ENCODE results near the gene RAB11FIP3. TPM values are rescaled to one million over a fixed set of nuclear protein-coding genes. Genes with fewer than 3 reads are reported as not detected.

RAB11FIP3 gene
- total and polyA plus RNA-seq, 2 of the 13 experiments (the other 11 are each of a cell fraction or from before 2014, with no cell fraction given): 34.3 to 57.6 TPM

DNA sequence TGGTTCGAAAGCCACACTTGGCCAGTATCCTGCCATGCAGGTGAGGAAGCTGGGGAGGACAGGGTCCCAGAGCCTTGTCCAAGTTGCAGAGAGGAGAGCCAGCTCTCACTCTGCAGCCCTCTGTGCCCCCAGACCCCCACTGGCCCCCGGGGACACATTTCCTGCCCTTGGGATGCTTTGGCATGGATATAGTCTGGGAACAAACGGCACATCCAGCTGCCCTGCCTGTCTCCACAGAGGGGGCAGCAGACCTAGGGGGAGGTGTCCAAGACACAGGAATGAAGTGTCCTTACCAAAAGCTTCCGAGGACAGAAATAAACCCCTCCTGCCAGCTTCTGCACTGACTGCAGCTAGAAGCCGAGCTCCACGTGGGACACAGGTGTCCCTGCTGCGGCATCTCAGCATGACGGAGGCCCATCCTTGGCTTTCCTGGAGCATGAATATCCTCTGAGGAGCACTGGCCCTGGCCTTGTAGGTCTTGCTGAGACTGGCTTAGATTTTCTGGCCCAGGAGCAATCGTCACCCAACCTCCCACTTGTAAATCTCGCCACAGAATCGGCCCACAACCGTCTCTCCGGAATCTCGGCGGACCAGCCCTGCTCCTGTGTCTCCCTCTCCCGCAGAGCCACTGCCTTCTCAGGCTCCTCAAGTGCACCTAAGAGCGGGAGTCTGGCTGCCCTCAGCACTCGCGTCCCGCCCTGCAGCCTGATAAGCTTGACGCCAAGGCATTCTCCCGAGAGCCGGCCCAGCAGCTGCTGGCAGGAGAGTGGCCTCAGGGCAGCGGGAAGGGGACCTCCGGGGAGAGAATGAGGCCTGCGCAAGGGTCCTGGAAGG, 100.9 kb downstream of the RAB11FIP3 start (continued):
- TF ChIP-seq, protein P1, sequence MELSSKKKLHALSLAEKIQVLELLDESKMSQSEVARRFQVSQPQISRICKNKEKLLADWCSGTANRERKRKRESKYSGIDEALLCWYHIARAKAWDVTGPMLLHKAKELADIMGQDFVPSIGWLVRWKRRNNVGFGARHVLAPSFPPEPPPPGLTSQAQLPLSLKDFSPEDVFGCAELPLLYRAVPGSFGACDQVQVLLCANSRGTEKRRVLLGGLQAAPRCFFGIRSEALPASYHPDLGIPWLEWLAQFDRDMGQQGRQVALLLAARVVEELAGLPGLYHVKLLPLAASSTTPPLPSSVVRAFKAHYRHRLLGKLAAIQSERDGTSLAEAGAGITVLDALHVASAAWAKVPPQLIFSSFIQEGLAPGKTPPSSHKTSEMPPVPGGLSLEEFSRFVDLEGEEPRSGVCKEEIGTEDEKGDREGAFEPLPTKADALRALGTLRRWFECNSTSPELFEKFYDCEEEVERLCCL (CRISPR knock-in tag; IDR thresholded peaks at IDR 0.05; ENCODE audit: borderline replicate concordance): no peak
- peak; percentile 66 for TF ChIP-seq RBM22 (optimal IDR thresholded peaks at IDR 0.05; ENCODE audit: low read length)
- no peak for TF ChIP-seq ZNF44 (CRISPR knock-in tag; IDR thresholded peaks at IDR 0.05)
- TF ChIP-seq FOSL2 (CRISPR knock-in tag; IDR thresholded peaks at IDR 0.05): 0 out of 2 replicates have a peak, but pooled peaks have one; percentile 1
- TF ChIP-seq ZNF781 (CRISPR knock-in tag; IDR thresholded peaks at IDR 0.05; ENCODE audit: borderline replicate concordance, not compliant biosample characterization): peak; percentile 49

DNA sequence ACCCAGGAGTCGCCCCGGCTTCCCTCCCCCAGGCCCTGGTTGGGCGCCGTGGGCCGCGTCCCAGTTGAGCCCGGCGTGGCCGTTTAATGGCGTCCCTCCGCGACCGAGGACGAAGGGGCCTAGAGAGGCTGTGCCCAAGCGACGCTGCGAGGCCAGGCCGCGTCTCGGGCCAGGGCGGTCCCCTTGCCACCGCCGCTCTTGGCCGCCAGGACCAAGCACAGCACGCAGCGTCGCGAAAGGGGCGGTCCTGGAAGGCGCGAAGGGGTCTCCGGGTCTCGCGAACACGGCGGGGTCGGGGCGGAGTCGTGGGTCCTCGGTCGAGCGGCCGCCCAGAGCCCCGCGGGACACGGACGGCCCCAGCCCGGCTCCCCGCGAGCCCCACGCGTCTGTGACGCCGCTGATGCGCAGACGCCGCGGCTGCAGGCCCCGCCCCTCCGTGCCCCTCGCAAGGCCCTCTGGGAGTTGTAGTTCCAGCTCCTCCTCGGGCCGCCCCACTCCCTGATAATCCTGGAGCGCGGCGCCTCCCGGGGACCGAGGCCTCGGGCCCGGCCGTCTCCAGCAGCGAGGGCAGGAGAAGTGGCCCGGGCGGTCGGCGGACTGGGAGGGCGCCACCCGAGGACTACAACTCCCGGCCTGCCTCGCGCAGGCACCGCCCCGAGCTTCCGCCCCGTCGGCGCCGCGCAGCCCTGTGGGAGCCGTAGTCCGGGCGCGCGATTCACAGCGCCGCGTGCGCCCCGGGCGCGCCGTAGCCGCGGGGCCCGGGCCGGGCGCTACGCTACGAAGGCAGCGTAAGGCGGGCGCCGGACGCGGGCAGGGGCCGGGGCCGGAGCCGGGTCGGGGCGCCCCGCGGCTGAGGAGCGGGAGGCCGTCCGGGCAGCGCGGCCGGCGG, 101.8 kb downstream of the RAB11FIP3 start, which contains the start of gene CAPN15:
TSS of gene CAPN15 (plus strand) at position 698 of the 889 bp plus-strand sequence. CDS start 19,127 bp downstream, outside the sequence.
- in situ Hi-C loops (cut with HindIII; ENCODE audit: extremely low pct_ligation_motif_present, low pct_unique_long_range_greater_than_20kb) (no loop called here), intact Hi-C loops (cut with micrococcal nuclease; ENCODE audit: unreplicated experiment) (no loop called here)
- BruUV-seq (replicated peaks): no TSS peak
- no peaks in the 10 kb centered on the region for H3K9me3 ChIP-seq (ENCODE audit: low read length)
- H3K79me2 ChIP-seq (ENCODE audit: insufficient read depth, low read length): peaks cover 59% of the 10 kb centered on the region
- H3K9ac ChIP-seq (ENCODE audit: insufficient read depth, low read depth, low read length): peak within 1 kb of the TSS; percentile 98
- CTCF ChIA-PET (ENCODE audit: low intra/inter-chr PET ratio, low total read pairs): no interaction called here
- no peak within 1 kb of the TSS for H2AFZ ChIP-seq (ENCODE audit: low read length)
- H3K4me3 ChIP-seq (replicated peaks in 1 of 3; ENCODE audit: insufficient read depth in 1 of 3, low read depth in 2 of 3, low read length in 3 of 3): peak within 1 kb of the TSS; percentile 92 to 96 (median 96)
- H3K36me3 ChIP-seq (replicated peaks in 1 of 2; ENCODE audit: control insufficient read depth in 1 of 2, insufficient read depth in 2 of 2, low read length in 2 of 2): peaks cover 0 to 5% of the 10 kb centered on the region in 2 experiments; a peak in 1 of 5 replicates
- H3K4me2 ChIP-seq (ENCODE audit: low read depth, low read length): peak within 1 kb of the TSS; percentile 99
- DNase-seq (ENCODE audit: low spot score) (peak; percentile 76), ATAC-seq (peak; percentile 76), FAIRE-seq (no peak)
- no CpG with 5 or more reads among the region's 129 CpGs for WGBS (ENCODE audit: low lambda C conversion rate)
- POLR2A ChIA-PET: interaction anchor here (0.7 to 2.7 kb wide), 12 partner anchors 9 to 148 kb away, joined by 3 to 35 read pairs (median 6); partner anchors contain the start of gene PIGQ
- H3K4me1 ChIP-seq (ENCODE audit: insufficient read depth, low read length): peaks cover 52% of the 10 kb centered on the region
- H3K27me3 ChIP-seq (ENCODE audit: control insufficient read depth in 1 of 2, insufficient read depth in 2 of 2, low read length in 2 of 2): no peaks in the 10 kb centered on the region; a peak in 1 of 5 replicates
- H4K20me1 ChIP-seq (ENCODE audit: insufficient read depth, low read length): peaks cover 13% of the 10 kb centered on the region; the same call in 1 of the 2 replicates
- H3K27ac ChIP-seq (ENCODE audit: extremely low read length, insufficient read depth, low read length): peak within 1 kb of the TSS; percentile 72
- TF ChIP-seq KLF13 (CRISPR knock-in tag; IDR thresholded peaks at IDR 0.05) (no peak), FOXK2 (IDR thresholded peaks at IDR 0.05) (no peak), RAD21 (CRISPR knock-in tag; IDR thresholded peaks at IDR 0.05) (peak; percentile 53), SKI (IDR thresholded peaks at IDR 0.05; ENCODE audit: partially characterized antibody) (peak; percentile 94), ZNF484 (CRISPR knock-in tag; IDR thresholded peaks at IDR 0.05; ENCODE audit: borderline replicate concordance, low read depth) (no peak), ZNF501 (CRISPR knock-in tag; IDR thresholded peaks at IDR 0.05) (peak; percentile 39; the same call in 1 of the 2 replicates), GABPA (IDR thresholded peaks at IDR 0.05; ENCODE audit: low read depth, low read length) (peak; percentile 82), GABPA (CRISPR knock-in tag; IDR thresholded peaks at IDR 0.05; ENCODE audit: low read depth) (peak; percentile 76), CENPX (CRISPR knock-in tag; IDR thresholded peaks at IDR 0.05) (no peak), IKZF1 (IDR thresholded peaks at IDR 0.05) (no peak), PAWR (CRISPR knock-in tag; IDR thresholded peaks at IDR 0.05; ENCODE audit: borderline replicate concordance) (no peak)
- TF ChIP-seq, protein P2, sequence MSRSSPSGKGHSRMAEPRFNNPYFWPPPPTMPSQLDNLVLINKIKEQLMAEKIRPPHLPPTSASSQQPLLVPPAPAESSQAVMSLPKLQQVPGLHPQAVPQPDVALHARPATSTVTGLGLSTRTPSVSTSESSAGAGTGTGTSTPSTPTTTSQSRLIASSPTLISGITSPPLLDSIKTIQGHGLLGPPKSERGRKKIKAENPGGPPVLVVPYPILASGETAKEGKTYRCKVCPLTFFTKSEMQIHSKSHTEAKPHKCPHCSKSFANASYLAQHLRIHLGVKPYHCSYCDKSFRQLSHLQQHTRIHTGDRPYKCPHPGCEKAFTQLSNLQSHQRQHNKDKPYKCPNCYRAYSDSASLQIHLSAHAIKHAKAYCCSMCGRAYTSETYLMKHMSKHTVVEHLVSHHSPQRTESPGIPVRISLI (CRISPR knock-in tag; IDR thresholded peaks at IDR 0.05; ENCODE audit: borderline replicate concordance): 0 out of 2 replicates have a peak, but pooled peaks have one; percentile 34
- TF ChIP-seq, protein P3, sequence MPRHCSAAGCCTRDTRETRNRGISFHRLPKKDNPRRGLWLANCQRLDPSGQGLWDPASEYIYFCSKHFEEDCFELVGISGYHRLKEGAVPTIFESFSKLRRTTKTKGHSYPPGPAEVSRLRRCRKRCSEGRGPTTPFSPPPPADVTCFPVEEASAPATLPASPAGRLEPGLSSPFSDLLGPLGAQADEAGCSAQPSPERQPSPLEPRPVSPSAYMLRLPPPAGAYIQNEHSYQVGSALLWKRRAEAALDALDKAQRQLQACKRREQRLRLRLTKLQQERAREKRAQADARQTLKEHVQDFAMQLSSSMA (CRISPR knock-in tag; IDR thresholded peaks at IDR 0.05): no peak
